GM12878 (cell line): ENCODE measurements around the gene UBE2I. TPM values are rescaled to one million over a fixed set of nuclear protein-coding genes. Genes with fewer than 3 reads are reported as not detected.

ENCODE experiments used
- ATAC-seq: fragments of 200-7000 bp; cut with Tn5 transposase; 3 replicates; pipeline ENCODE4 v1.9.1; 2020; ENCODE audit warnings: mild to moderate bottlenecking, moderate library complexity
- BruUV-seq: library from RNA; stranded (reverse); fragments of 400-500 nt; replicated peaks from 2 replicates; lab custom pipeline; 2021; lab: Mats Ljungman, UMichigan
- CTCF ChIA-PET: fragments of 300-600 bp; sonication (Branson Sonifier 250); formaldehyde crosslinking; extraction: SDS; loops from one replicate; lab custom pipeline; 2021; ENCODE audit warnings: inconsistent platforms; lab: Yijun Ruan, JAX
- POLR2A ChIA-PET: fragments of 350-600 bp; formaldehyde crosslinking; extraction: SDS; loops from one replicate; lab custom pipeline; 2021; ENCODE audit warnings: inconsistent platforms; lab: Charles Lee
- RAD21 ChIA-PET: fragments of 300-600 bp; sonication (Branson Sonifier 250); formaldehyde crosslinking; loops from one replicate; lab custom pipeline; 2023; ENCODE audit warnings: antibody characterized with exemption; ENCODE audit not compliant: unreplicated experiment; lab: Charles Lee
- SMC1A ChIA-PET: fragments of 300-600 bp; sonication (Branson Sonifier 250); formaldehyde crosslinking; loops from one replicate; lab custom pipeline; 2023; ENCODE audit not compliant: unreplicated experiment, uncharacterized antibody; lab: Charles Lee
- DNase-seq: peaks from one replicate; pipeline ENCODE4 v3.0.0-alpha.2; 2011; ENCODE audit warnings: low read depth, low spot score
- FAIRE-seq: peaks from 3 replicates; lab custom pipeline; 2011; peaks lifted over from hg19 to GRCh38; lab: Jason Lieb, UNC
- H2AFZ ChIP-seq: 2 replicates; pipeline ENCODE4 v1.6.0; 2011; ENCODE audit warnings: low read depth, low read length, control low read depth; ENCODE audit not compliant: control insufficient read depth
- H3K27ac ChIP-seq: 2 replicates; pipeline ENCODE4 v1.5.1; 2011; ENCODE audit warnings: control low read depth; ENCODE audit not compliant: control insufficient read depth, insufficient read depth
- H3K27me3 ChIP-seq, 2 experiments: replicated peaks in 1 of 2; 2 replicates each; pipeline versions ENCODE4 v1.6.0 to v1.6.1; 2011; ENCODE audit warnings: low read length in 1 of 2; ENCODE audit not compliant: control insufficient read depth in 2 of 2, insufficient read depth in 2 of 2
- H3K36me3 ChIP-seq, 2 experiments: 2 replicates each; pipeline ENCODE4 v1.5.1; 2011; ENCODE audit warnings: low read length in 1 of 2; ENCODE audit not compliant: control insufficient read depth in 2 of 2, insufficient read depth in 2 of 2
- H3K4me1 ChIP-seq: 2 replicates; pipeline ENCODE4 v1.6.1; 2011; ENCODE audit warnings: mild to moderate bottlenecking, low read length, moderate library complexity, mixed read lengths; ENCODE audit not compliant: control insufficient read depth, insufficient read depth
- H3K4me2 ChIP-seq: 2 replicates; pipeline ENCODE4 v1.6.0; 2011; ENCODE audit warnings: control low read depth; ENCODE audit not compliant: control insufficient read depth, insufficient read depth
- H3K4me3 ChIP-seq: fragments of 200-600 bp; sonication (generic); 2 replicates; pipeline ENCODE4 v1.5.1; 2016
- H3K79me2 ChIP-seq: 2 replicates; pipeline ENCODE4 v1.6.0; 2011; ENCODE audit warnings: low read length; ENCODE audit not compliant: control insufficient read depth, insufficient read depth
- H3K9ac ChIP-seq: 2 replicates; pipeline ENCODE4 v1.8.0; 2011; ENCODE audit warnings: low read length, control low read depth, mixed read lengths; ENCODE audit not compliant: control insufficient read depth, insufficient read depth
- H3K9me3 ChIP-seq: replicated peaks from 3 replicates; pipeline ENCODE4 v1.5.1; 2011; ENCODE audit warnings: mild to moderate bottlenecking, low read length; ENCODE audit not compliant: control insufficient read depth, insufficient read depth
- H4K20me1 ChIP-seq: 2 replicates; pipeline ENCODE4 v1.6.0; 2011; ENCODE audit not compliant: control insufficient read depth, insufficient read depth
- ATF7 ChIP-seq: fragments of 450-650 bp; IDR thresholded peaks from 2 replicates; pipeline ENCODE4 v1.6.1; 2016; ENCODE audit warnings: low read depth, mild to moderate bottlenecking
- CUX1 ChIP-seq: IDR thresholded peaks from 2 replicates; pipeline ENCODE4 v1.6.1; 2012; ENCODE audit warnings: improper control_type of control experiment, low read depth, low read length; ENCODE audit not compliant: insufficient replicate concordance
- MTA3 ChIP-seq: IDR thresholded peaks from 2 replicates; pipeline ENCODE4 v1.6.1; 2012; ENCODE audit warnings: low read length, inconsistent platforms, borderline replicate concordance
- PAX8 ChIP-seq: fragments of 450-650 bp; IDR thresholded peaks from 2 replicates; pipeline ENCODE4 v1.6.1; 2017; ENCODE audit warnings: mild to moderate bottlenecking, moderate library complexity
- POU2F2 ChIP-seq: IDR thresholded peaks from 3 replicates; pipeline ENCODE4 v1.6.1; 2011; ENCODE audit warnings: low read depth, mild to moderate bottlenecking, low read length, borderline replicate concordance
- SMAD5 ChIP-seq: IDR thresholded peaks from 2 replicates; pipeline ENCODE4 v1.6.1; 2016; ENCODE audit warnings: antibody characterized with exemption, low read depth
- TCF3 ChIP-seq: IDR thresholded peaks from 2 replicates; pipeline ENCODE4 v1.6.1; 2012; ENCODE audit warnings: low read depth, mild to moderate bottlenecking, low read length, borderline replicate concordance; ENCODE audit not compliant: insufficient read depth
- WGBS: methylation state at CpG from one replicate; pipeline ENCODE4 v1.1.6; 2016; ENCODE audit warnings: low lambda C conversion rate; ENCODE audit not compliant: insufficient replicate concordance, insufficient coverage; ENCODE audit errors: missing lambda C conversion rate; 5-methylcytosine and 5-hydroxymethylcytosine counted together
- in situ Hi-C: fragments of 300-500 bp; cut with MboI; formaldehyde crosslinking; loops from 9 replicates; pipeline ENCODE4 v1.14.3; 2018; ENCODE audit warnings: mixed read lengths
- intact Hi-C: fragments of 100-400 bp; cut with micrococcal nuclease; formaldehyde crosslinking; loops from one replicate; pipeline ENCODE4 v1.14.2; 2022; ENCODE audit not compliant: unreplicated experiment
- polyA plus RNA-seq, 11 experiments: library from polyadenylated mRNA; depleted of rRNA in 4 of 11; unstranded in 6 of 11; stranded (reverse) in 5 of 11; fragments of >200 nt; fragmentation: Nextera tagmentation in 4 of 11; fragmentation: Illumina TruSeq in 1 of 11; extraction: Ambion mirVana in 4 of 11; extraction: Trizol in 1 of 11; gene quantifications; 1 replicate in 1 of 11; 2 replicates in 10 of 11; pipeline versions ENCODE4 v1.2.1 to v1.2.3, GENCODE V29; 2011 to 2016; ENCODE audit warnings: inconsistent platforms in 2 of 11, missing spikeins in 2 of 11, low read depth in 1 of 11
- total RNA-seq, 4 experiments: library from RNA; depleted of rRNA in 3 of 4; stranded (reverse); fragments of >200 nt in 3 of 4; fragmentation: Illumina TruSeq in 1 of 4; extraction: Trizol in 1 of 4; gene quantifications; 2 replicates each; pipeline versions ENCODE4 v1.2.1 to v1.2.3, GENCODE V29; 2013 to 2021

Gene UBE2I
- total and polyA plus RNA-seq, 10 of the 15 experiments (the other 5 are each of a cell fraction or from before 2014, with no cell fraction given): 47.5 to 243 (median 194) TPM

DNA sequence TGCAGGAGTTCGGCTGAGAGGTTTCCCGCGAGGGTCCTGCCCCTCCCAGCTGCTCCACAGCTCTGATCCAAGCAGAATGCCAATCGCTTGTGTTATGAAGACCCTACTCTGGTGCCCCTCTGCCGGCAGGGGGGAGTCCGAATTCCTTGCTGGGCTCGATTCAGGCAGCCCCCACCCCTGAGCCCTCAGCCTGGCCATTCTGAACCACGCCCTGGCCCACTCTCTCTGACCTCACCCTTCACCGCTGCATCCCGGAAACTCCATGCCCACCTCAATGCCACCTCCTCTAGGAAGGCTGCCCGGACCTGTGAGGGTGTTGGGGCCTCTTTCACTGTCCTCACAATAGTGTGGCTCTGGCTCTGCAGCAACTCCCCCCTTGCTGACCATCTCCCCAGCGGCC lies 7.9 kb upstream of the UBE2I start:
- Histone ChIP-seq H3K9ac (no peak overlapping the region), H3K79me2 (no peaks in the 10 kb centered on the region), H3K4me3 (no peak overlapping the region), H3K27me3 (no peaks in the 10 kb centered on the region), H4K20me1 (no peaks in the 10 kb centered on the region)
- no TSS peak for BruUV-seq
- SMC1A ChIA-PET: no interaction called here
- no peak for FAIRE-seq
- intact Hi-C loops: no loop called here
- RAD21 ChIA-PET: no interaction called here
- TF ChIP-seq PAX8 (no peak), CUX1 (no peak), ATF7 (no peak), SMAD5 (no peak), POU2F2 (no peak), TCF3 (no peak), MTA3 (no peak)
- TF ChIP-seq, all 136 proteins: peak for 0
- ChIA-PET POLR2A (interaction anchor here (0.6 kb wide), 2 partner anchors 15 to 116 kb away, joined by 3 read pairs; no protein-coding TSS in a partner anchor), CTCF (interaction anchor here (1.7 kb wide), 2 partner anchors 11 to 41 kb away, joined by 7 read pairs; no protein-coding TSS in a partner anchor)
- 68% methylated on average over 12 of the region's 12 CpGs for WGBS
- Histone ChIP-seq H3K4me2 (no peak overlapping the region), H3K4me1 (peaks cover 10% of the 10 kb centered on the region), H3K36me3 (no peaks in the 10 kb centered on the region), H2AFZ (no peak overlapping the region), H3K27ac (no peak overlapping the region), H3K9me3 (no peaks in the 10 kb centered on the region; the same call in 2 of the 3 replicates)
- in situ Hi-C loops: no loop called here
- DNase-seq (no peak), ATAC-seq (no peak)
